ENCODE data around the gene TGFBR3L. TPM values are rescaled to one million over a fixed set of nuclear protein-coding genes. Genes with fewer than 3 reads are reported as not detected.
A peak's percentile ranks its signal among the peaks of the same experiment; 100 is the strongest.

The TGFBR3L gene
- total and polyA plus RNA-seq, 2 of the 13 experiments (the other 11 are each of a cell fraction or from before 2014, with no cell fraction given): 0.20 to 1.0 TPM

DNA sequence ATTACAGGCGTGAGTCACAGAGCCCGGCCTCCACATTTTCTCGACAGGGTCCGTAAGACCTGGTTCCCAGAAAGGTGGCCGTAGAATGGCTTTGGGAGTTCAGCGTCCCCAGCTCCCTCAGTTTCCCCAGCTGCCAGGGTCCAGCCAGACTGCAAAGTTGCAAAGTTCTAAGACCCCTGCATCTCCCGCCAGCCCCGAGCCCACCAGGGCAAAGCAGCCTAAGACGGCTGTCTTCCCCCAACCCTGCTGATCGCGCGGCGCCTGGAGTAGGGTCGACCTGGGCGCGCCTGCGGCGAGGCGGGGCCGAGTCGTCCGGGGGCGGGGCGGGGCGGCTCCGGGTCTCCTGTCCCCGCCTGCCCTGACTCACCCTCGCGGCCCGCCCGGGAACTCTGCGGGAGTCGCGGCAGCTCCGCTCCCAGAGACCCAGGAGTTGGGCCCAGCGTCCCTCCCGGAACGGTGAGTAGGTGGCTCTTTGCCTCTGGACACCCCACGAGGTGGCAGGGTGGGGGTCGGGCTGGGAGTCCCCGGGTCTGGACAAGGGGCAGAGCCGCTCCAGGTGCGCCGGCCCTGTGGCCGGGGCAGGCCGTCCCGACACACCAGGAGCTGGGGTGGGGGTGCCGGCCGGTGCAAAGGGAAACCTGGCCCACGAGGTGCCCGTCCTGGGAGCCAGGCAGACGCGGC is 26.3 kb upstream of the TGFBR3L start, which contains the start of gene LRRC8E (continued):
- TF ChIP-seq, protein P1, sequence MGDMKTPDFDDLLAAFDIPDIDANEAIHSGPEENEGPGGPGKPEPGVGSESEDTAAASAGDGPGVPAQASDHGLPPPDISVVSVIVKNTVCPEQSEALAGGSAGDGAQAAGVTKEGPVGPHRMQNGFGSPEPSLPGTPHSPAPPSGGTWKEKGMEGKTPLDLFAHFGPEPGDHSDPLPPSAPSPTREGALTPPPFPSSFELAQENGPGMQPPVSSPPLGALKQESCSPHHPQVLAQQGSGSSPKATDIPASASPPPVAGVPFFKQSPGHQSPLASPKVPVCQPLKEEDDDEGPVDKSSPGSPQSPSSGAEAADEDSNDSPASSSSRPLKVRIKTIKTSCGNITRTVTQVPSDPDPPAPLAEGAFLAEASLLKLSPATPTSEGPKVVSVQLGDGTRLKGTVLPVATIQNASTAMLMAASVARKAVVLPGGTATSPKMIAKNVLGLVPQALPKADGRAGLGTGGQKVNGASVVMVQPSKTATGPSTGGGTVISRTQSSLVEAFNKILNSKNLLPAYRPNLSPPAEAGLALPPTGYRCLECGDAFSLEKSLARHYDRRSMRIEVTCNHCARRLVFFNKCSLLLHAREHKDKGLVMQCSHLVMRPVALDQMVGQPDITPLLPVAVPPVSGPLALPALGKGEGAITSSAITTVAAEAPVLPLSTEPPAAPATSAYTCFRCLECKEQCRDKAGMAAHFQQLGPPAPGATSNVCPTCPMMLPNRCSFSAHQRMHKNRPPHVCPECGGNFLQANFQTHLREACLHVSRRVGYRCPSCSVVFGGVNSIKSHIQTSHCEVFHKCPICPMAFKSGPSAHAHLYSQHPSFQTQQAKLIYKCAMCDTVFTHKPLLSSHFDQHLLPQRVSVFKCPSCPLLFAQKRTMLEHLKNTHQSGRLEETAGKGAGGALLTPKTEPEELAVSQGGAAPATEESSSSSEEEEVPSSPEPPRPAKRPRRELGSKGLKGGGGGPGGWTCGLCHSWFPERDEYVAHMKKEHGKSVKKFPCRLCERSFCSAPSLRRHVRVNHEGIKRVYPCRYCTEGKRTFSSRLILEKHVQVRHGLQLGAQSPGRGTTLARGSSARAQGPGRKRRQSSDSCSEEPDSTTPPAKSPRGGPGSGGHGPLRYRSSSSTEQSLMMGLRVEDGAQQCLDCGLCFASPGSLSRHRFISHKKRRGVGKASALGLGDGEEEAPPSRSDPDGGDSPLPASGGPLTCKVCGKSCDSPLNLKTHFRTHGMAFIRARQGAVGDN (CRISPR knock-in tag; IDR thresholded peaks at IDR 0.05): peak; percentile 81
- TF ChIP-seq NR3C1 (CRISPR knock-in tag; IDR thresholded peaks at IDR 0.05) (no peak), TAF15 (IDR thresholded peaks at IDR 0.05; ENCODE audit: low read depth, low read length, poor library complexity, severe bottlenecking) (no peak), ZNF720 (CRISPR knock-in tag; IDR thresholded peaks at IDR 0.05) (no peak), PRMT3 (CRISPR knock-in tag; IDR thresholded peaks at IDR 0.05; ENCODE audit: borderline replicate concordance, low read depth) (no peak), ZNF33B (CRISPR knock-in tag; IDR thresholded peaks at IDR 0.05) (no peak), HBP1 (CRISPR knock-in tag; IDR thresholded peaks at IDR 0.05; ENCODE audit: low read depth) (no peak), ARNT (IDR thresholded peaks at IDR 0.05) (no peak), CSRNP2 (CRISPR knock-in tag; conservative IDR thresholded peaks at IDR 0.05; ENCODE audit: low read depth) (no peak), ZNF235 (CRISPR knock-in tag; IDR thresholded peaks at IDR 0.05; ENCODE audit: borderline replicate concordance) (peak; percentile 51; the same call in 1 of the 2 replicates), XRCC5 (optimal IDR thresholded peaks at IDR 0.05; ENCODE audit: low read length) (no peak), GLI4 (CRISPR knock-in tag; IDR thresholded peaks at IDR 0.05; ENCODE audit: borderline replicate concordance) (no peak), TP53 (CRISPR knock-in tag; conservative IDR thresholded peaks at IDR 0.05) (no peak), ZNF652 (CRISPR knock-in tag; IDR thresholded peaks at IDR 0.05; ENCODE audit: borderline replicate concordance, low read depth) (no peak), POLR2A (IDR thresholded peaks at IDR 0.05; ENCODE audit: insufficient read depth in 1 of 2, low read depth in 2 of 2, low read length in 2 of 2) (peak; percentile 71 to 85), ZNF777 (CRISPR knock-in tag; IDR thresholded peaks at IDR 0.05) (no peak), POGK (CRISPR knock-in tag; conservative IDR thresholded peaks at IDR 0.05) (peak; percentile 64; the same call in 1 of the 2 replicates)
- TF ChIP-seq, protein P2, sequence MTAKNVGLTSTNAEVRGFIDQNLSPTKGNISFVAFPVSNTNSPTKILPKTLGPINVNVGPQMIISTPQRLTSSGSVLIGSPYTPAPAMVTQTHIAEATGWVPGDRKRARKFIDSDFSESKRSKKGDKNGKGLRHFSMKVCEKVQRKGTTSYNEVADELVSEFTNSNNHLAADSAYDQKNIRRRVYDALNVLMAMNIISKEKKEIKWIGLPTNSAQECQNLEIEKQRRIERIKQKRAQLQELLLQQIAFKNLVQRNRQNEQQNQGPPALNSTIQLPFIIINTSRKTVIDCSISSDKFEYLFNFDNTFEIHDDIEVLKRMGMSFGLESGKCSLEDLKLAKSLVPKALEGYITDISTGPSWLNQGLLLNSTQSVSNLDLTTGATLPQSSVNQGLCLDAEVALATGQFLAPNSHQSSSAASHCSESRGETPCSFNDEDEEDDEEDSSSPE (CRISPR knock-in tag; IDR thresholded peaks at IDR 0.05): no peak

Measured in HepG2 (cell line).